Upper lobe of left lung (tissue), 4 donors: Measurements from ENCODE around the gene KIRREL1.

Experiments used
- CTCF ChIP-seq, 6 experiments: fragments of 450-650 bp in 4 of 6; fragments of 200-600 bp in 2 of 6; sonication (generic) in 2 of 6; IDR thresholded peaks; one replicate each; pipeline ENCODE4 v1.5.1; 2016 to 2019; ENCODE audit warnings: antibody characterized with exemption in 6 of 6
- EP300 ChIP-seq, 4 donors: sonication (generic); formaldehyde crosslinking; IDR thresholded peaks; one replicate each; pipeline ENCODE4 v1.5.1; 2017; ENCODE audit warnings: antibody characterized with exemption in 4 of 4, control low read depth in 2 of 4
- POLR2A ChIP-seq, 4 donors: fragments of 450-650 bp; IDR thresholded peaks; one replicate each; pipeline ENCODE4 v1.5.1; 2016 to 2017; ENCODE audit warnings: antibody characterized with exemption in 4 of 4, mild to moderate bottlenecking in 2 of 4

GRCh38 chr1:158048371-158049067 is 55.1 kb downstream of the KIRREL1 start:
- TF ChIP-seq EP300 (IDR thresholded peaks at IDR 0.05) (no peak), CTCF (IDR thresholded peaks at IDR 0.05) (no peak), POLR2A (IDR thresholded peaks at IDR 0.05) (no peak)
